Right lobe of liver (tissue), 6 donors: ENCODE data around the gene PDIK1L. TPM values are rescaled to one million over a fixed set of nuclear protein-coding genes. Genes with fewer than 3 reads are reported as not detected.

Experiments
- ATAC-seq, 4 donors: fragments of 200-7000 bp; cut with Tn5 transposase; one replicate each; pipeline ENCODE4 v1.9.1; 2020; ENCODE audit warnings: mild to moderate bottlenecking in 4 of 4, moderate library complexity in 4 of 4
- DNase-seq, 3 donors: peaks; one replicate each; pipeline ENCODE4 v3.0.0-alpha.2; 2020
- H3K27ac ChIP-seq, 3 donors: fragments of 200-600 bp; one replicate each; pipeline ENCODE4 v1.8.0; 2022
- H3K27me3 ChIP-seq, 2 donors: fragments of 200-600 bp; one replicate each; pipeline ENCODE4 v1.8.0; 2022
- H3K36me3 ChIP-seq, 4 donors: fragments of 200-600 bp; sonication (generic) in 1 of 4; one replicate each; pipeline versions ENCODE4 v1.5.1 to v1.8.0; 2017 to 2022; ENCODE audit warnings: control low read depth in 1 of 4
- H3K4me1 ChIP-seq, 4 donors: fragments of 200-600 bp; sonication (generic) in 1 of 4; one replicate each; pipeline versions ENCODE4 v1.5.1 to v1.8.0; 2017 to 2022; ENCODE audit warnings: control low read depth in 1 of 4
- H3K4me3 ChIP-seq, 3 donors: fragments of 200-600 bp; one replicate each; pipeline ENCODE4 v1.8.0; 2022
- H3K9me3 ChIP-seq, 4 donors: fragments of 200-600 bp; sonication (generic) in 1 of 4; one replicate each; pipeline versions ENCODE4 v1.5.1 to v1.8.0; 2017 to 2022; ENCODE audit warnings: control low read depth in 1 of 4
- CTCF ChIP-seq, 4 donors: fragments of 200-600 bp in 3 of 4; fragments of 450-650 bp in 1 of 4; IDR thresholded peaks; one replicate each; pipeline versions ENCODE4 v1.5.1 to v1.8.0; 2016 to 2022; ENCODE audit warnings: antibody characterized with exemption in 4 of 4, mild to moderate bottlenecking in 2 of 4
- POLR2A ChIP-seq: fragments of 450-650 bp; IDR thresholded peaks from one replicate; pipeline ENCODE4 v1.6.1; 2017; ENCODE audit warnings: antibody characterized with exemption, mild to moderate bottlenecking
- WGBS: methylation state at CpG from one replicate; pipeline ENCODE4 v1.1.6; 2018; ENCODE audit warnings: low coverage, low lambda C conversion rate; ENCODE audit not compliant: insufficient coverage; ENCODE audit errors: missing lambda C conversion rate; 5-methylcytosine and 5-hydroxymethylcytosine counted together
- intact Hi-C, 2 donors: fragments of 100-400 bp; cut with DNase I; formaldehyde crosslinking; loops; one replicate each; pipeline versions ENCODE4 v1.11.2 to v1.14.1; 2022
- total RNA-seq, 6 experiments: library from RNA; depleted of rRNA in 2 of 6; stranded (reverse); fragments of >200 nt in 2 of 6; fragmentation: NEBNext Ultra II Directional in 3 of 6; extraction: Animal tissue kit (Norgen Biotek cat#: 25700) in 3 of 6; gene quantifications; one replicate each; pipeline versions ENCODE4 v1.1.0 to v1.2.4, GENCODE V29; 2016 to 2023
- donor health status: DM: no; HTN: yes; CAD: no.
- donor health status: DM: no; HTN: no; CAD: no.
- donor health status: DM: no; HTN: no; CAD: no.
- donor health status: DM: no; HTN: yes; CAD: no.
- donor health status: DM: no; HTN: yes; CAD: no.

PDIK1L gene
- total RNA-seq, 6 experiments from 2014 or later, result 3.8 to 7.5 (median 5.1) TPM

- Histone ChIP-seq H3K9me3 (no peaks in the 10 kb centered on the region), H3K27me3 (no peaks in the 10 kb centered on the region), H3K36me3 (no peaks in the 10 kb centered on the region), H3K27ac (no peak overlapping the region), H3K4me1 (peaks cover 0 to 6% (median 0%) of the 10 kb centered on the region in 4 donors), H3K4me3 (no peak overlapping the region)
- ATAC-seq, result no peak
- intact Hi-C loops, result loop anchor here in 1 of 2 donors (10.0 kb wide), 1 partner anchor 124 kb away; no protein-coding TSS in a partner anchor
- DNase-seq, result peak in 1 of 3 donors; percentile 34
- WGBS, result 51% methylated on average over 2 of the region's 5 CpGs
- TF ChIP-seq CTCF (IDR thresholded peaks at IDR 0.05), result no peak
These were observed 46.8 kb downstream of the PDIK1L start for GRCh38 chr1:26158271-26158907.

DNA sequence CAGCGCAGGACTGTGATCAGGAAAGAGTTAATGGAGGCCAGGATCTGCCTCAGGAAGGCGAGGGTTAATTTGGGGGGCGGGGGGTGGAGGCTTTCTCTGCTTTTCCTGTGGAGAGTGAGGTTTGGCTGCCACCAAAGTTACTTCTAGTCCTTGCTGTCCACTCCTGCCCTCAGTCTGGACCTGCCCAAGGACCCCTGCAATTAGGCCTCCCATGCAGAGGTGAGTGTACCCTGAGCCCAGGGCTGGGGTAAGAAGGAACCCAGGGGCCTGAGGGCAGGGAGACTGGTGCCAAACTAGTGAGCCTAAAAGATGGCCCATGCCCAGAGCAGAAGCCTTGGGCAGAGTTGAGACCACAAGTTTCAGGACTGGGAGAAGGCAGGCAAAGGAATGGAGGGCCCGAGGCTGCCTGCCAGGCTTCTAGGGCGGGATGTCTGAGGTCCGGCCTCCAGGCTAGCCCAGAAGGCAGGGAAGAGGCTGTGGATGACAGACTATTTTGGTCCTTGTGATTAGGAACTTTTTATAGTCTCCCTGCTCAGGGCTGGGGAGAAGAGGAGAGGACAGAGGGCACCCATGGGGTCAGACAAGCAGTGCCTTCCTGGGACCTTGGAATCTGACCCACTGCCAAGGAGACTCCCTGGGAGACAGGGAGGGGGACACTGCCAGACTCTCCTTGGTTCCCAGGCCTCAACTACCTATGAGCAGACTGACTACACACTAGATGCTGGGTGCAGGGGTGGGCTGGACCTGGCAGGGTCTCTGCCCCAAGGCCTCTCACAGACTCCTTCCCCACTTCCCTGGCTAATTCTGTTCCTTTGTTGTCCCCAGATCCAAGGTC lies 47.5 kb downstream of the PDIK1L start, which contains the start of gene FAM110D:
Gene FAM110D, plus strand, starts transcription at position 172 of the 835 bp plus-strand sequence. CDS start 2,213 bp downstream, outside the sequence.
- TF ChIP-seq POLR2A, result no peak
- no peak for TF ChIP-seq CTCF (IDR thresholded peaks at IDR 0.05)
- peak within 1 kb of the TSS in 1 of 3 donors; percentile 33 for H3K27ac ChIP-seq
- WGBS, result 52% methylated on average over 3 of the region's 6 CpGs
- H3K27me3 ChIP-seq, result no peaks in the 10 kb centered on the region
- intact Hi-C loops, result loop anchor here in 1 of 2 donors (10.0 kb wide), 1 partner anchor 124 kb away; no protein-coding TSS in a partner anchor
- H3K4me1 ChIP-seq, result peaks cover 0 to 9% (median 0%) of the 10 kb centered on the region in 4 donors
- H3K9me3 ChIP-seq, result no peaks in the 10 kb centered on the region
- no peak for ATAC-seq
- H3K4me3 ChIP-seq, result peak within 1 kb of the TSS; percentile 1 to 14 (median 7)
- peak in 1 of 3 donors; percentile 47 for DNase-seq
- no peaks in the 10 kb centered on the region for H3K36me3 ChIP-seq

- peak overlapping the region in 1 of 3 donors; percentile 33 for H3K27ac ChIP-seq
- intact Hi-C loops, result loop anchor here in 1 of 2 donors (10.0 kb wide), 1 partner anchor 125 kb away; no protein-coding TSS in a partner anchor
These were observed 48.1 kb downstream of the PDIK1L start for GRCh38 chr1:26159743-26160039.

More at GRCh38 chr1:26159743-26160039, 48.1 kb downstream of the PDIK1L start:
- peak overlapping the region in 1 of 3 donors; percentile 14 for H3K4me3 ChIP-seq
- TF ChIP-seq CTCF (IDR thresholded peaks at IDR 0.05) (no peak), POLR2A (no peak)
- peaks cover 0 to 11% (median 0%) of the 10 kb centered on the region in 4 donors for H3K4me1 ChIP-seq
- no peak for ATAC-seq
- H3K9me3 ChIP-seq, result no peaks in the 10 kb centered on the region
- 41% methylated on average over 4 of the region's 4 CpGs for WGBS
- peak in 1 of 3 donors; percentile 20 for DNase-seq
- no peaks in the 10 kb centered on the region for H3K27me3 ChIP-seq
- H3K36me3 ChIP-seq, result no peaks in the 10 kb centered on the region
